ENCODE results near the gene COL24A1.
A peak's percentile ranks its signal among the peaks of the same experiment; 100 is the strongest.
"Not testable (repeated sequence)": the region's sequence is repeated elsewhere in the genome, so short reads cannot be mapped to it uniquely, and the experiment has no call there.

Gene COL24A1

DNA sequence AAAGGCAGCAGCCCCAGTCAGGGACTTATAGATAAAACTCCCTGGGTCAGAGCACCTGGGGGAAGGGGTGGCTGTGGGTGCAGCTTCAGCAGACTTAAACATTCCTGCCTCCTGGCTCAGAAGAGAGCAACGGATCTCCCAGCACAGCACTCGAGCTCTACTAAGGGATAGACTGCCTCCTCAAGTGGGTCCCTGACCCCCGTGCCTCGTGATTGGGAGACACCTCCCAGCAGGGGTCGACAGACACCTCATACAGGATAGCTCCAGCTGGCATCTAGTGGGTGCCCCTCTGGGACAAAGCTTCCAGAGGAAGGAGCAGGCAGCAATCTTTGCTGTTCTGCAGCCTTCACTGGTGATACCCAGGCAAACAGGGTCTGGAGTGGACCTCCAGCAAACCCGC is 84.1 kb downstream of the COL24A1 start:
- DNase-seq: not testable (repeated sequence)

GRCh38 chr1:86071870-86072269 is 84.7 kb downstream of the COL24A1 start:
- DNase-seq: not testable (repeated sequence)

GRCh38 chr1:86069757-86070145 is 86.8 kb downstream of the COL24A1 start:
- DNase-seq: peak; percentile 48

DNA sequence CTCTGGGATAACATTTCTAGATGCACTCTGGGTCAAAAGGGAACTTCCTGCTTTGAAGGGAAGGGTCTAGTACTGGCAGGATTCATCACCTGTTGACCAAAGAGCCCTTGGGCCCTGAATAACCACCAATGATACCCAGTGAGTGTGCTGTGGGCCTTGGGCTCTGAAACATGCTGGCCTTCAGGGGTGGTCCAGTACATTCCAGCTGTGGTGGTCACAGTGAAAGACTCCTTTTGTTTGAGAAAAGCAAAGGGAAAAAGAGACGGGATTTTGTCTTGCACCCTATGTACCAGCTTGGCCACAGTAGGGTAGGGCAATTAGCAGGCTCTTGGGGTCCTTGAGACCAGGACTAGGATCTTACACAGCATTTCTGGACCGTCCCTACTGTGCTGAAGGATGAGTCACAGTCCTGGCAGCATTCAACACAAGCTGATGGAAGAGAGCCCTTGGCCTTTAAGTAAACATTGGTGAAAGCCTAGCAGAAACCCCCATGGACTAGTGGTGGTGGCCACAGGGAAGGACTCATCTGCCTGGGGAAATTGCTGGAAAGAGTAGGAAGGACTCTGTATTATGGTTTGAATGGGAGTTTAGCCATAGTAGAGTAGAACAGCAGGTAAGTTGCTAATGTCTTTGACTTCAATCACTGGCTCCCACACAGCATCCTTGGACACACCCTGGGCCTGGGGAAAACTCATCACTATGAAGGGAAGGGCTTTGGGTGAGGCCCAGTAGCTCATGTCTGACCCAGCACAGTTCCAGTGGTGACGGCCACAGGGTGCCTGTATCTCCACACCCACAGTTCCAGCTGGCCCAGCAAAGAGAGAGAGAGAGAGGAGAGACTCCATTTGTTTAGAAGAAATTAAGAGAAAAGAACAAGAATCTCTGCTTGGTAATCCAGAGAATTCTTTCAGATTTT is 87.5 kb downstream of the COL24A1 start:
- DNase-seq: peak; percentile 90

- peak; percentile 70 for DNase-seq
Measured at GRCh38 chr1:86068271-86068721, 88.3 kb downstream of the COL24A1 start.

DNA sequence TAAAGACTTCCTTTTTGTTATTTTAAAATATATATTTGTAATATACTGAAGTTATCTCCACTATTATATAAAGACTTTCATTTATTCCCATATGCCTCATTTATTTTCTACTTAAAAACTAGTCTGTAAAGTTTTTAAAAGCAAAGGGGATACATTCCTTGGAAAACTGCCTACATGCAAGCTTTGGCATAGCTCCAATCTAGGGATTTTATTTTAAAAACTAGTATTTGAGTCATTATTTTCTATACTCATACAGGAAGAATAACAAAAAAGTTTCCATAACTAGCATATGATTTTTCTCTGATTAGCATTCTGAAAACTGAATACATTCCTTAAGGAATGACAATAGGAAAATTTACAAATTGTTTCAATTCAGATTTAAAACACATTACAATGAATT is 88.9 kb downstream of the COL24A1 start:
- DNase-seq: peak; percentile 85

DNA sequence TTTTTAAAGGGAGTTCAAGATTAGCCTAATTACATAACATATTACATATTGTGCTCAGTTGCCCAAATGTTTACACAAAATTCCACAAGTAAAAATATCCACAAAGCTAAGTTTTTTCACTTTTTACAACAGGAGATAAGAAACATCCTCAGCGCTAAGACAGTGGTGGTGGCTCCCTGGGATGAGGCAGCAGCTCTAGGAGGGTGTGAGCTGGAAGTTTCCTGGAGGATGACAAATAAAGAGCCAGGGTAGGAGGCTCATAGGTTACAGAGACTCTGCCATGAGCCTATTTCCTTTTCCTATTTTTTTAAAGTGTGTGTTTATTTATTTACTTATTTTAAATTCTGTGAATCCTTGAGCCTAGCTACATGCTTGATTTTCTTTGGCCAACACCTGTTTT is 91.7 kb downstream of the COL24A1 start:
- DNase-seq: peak; percentile 17

DNA sequence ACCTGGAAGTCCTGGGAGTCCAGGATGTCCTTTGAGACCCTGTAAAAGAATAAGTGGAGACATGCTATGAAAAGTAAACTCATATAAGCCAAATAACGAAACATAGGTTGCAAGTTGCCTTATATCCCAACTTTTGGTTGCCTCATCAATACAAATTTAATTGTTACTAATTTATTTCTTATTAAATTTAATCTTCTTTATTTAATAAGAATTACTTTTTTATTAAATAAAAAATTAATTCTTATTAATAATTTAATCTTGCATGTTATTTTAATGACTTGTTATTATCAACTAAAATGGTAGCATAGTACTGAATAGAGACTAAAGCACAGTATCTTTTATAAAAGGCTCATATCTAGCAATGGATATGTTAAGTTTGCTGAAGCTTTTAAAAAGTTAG is 92.9 kb downstream of the COL24A1 start:
- no peak for DNase-seq

- peak; percentile 42 for DNase-seq
Measured at GRCh38 chr1:86062453-86062852, 94.1 kb downstream of the COL24A1 start.

- peak; percentile 47 for DNase-seq
Measured at GRCh38 chr1:86061551-86061990, 95.0 kb downstream of the COL24A1 start.

- DNase-seq: no peak
Measured at GRCh38 chr1:86054396-86054795, 102.2 kb downstream of the COL24A1 start.

- peak; percentile 30 for DNase-seq
Measured at GRCh38 chr1:86052948-86053698, 103.4 kb downstream of the COL24A1 start.

- no peak for DNase-seq
Measured at GRCh38 chr1:86035101-86035500, 121.5 kb downstream of the COL24A1 start.

DNA sequence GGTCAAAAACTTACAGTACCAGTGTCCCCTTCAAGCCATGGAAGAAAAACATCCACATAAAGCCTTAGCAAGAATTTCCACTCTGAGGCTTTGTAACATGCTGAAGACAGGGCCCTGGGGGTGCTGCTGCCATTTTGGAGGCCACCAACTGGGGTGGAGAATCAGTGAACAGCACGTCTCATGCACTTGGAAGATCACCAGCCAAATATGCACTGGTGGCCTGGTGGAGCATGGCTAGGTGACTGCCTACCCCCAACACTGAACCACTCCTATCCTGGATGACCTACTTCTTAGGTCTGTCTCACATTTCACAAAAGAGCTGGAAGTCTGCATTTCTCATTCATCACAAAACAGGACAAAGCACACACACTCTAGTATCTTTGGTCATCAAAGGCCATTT is 126.4 kb downstream of the COL24A1 start:
- DNase-seq: no peak

DNA sequence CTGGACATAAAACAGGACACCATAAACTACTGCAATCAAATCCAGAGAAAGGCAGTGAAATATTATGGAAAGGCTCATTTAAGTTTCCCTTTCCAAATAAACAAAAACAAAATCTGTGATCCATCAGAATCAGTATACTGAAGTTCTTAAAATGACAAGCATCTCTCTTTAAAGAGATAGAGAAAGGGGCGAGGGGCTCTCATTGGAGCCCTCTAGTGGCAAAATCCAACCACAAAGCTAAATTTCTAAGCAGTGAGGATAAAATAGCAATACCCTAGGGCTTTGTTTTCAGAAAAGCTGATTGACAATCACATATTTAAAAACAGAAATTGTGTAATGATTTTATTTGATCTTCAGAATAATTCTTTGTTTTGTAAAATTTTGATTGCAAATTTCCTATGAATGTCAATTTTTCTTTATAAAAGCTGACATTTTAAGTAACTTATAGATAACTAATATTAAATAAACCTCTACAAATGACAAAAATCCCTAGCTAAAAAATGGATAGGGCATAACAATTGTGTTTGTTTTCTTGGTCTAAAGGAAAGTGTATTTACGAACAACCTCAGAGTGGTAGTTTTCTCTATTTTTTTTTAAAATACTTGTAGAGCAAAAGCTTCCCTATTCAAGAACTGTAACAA is 138.2 kb downstream of the COL24A1 start:
- DNase-seq: peak; percentile 43

GRCh38 chr1:86016076-86016759 is 140.4 kb downstream of the COL24A1 start:
- peak; percentile 39 for DNase-seq

- no peak for DNase-seq
Measured at GRCh38 chr1:86015375-86015774, 141.2 kb downstream of the COL24A1 start.

GRCh38 chr1:86000601-86001000 is 156.0 kb downstream of the COL24A1 start:
- DNase-seq: no peak

DNA sequence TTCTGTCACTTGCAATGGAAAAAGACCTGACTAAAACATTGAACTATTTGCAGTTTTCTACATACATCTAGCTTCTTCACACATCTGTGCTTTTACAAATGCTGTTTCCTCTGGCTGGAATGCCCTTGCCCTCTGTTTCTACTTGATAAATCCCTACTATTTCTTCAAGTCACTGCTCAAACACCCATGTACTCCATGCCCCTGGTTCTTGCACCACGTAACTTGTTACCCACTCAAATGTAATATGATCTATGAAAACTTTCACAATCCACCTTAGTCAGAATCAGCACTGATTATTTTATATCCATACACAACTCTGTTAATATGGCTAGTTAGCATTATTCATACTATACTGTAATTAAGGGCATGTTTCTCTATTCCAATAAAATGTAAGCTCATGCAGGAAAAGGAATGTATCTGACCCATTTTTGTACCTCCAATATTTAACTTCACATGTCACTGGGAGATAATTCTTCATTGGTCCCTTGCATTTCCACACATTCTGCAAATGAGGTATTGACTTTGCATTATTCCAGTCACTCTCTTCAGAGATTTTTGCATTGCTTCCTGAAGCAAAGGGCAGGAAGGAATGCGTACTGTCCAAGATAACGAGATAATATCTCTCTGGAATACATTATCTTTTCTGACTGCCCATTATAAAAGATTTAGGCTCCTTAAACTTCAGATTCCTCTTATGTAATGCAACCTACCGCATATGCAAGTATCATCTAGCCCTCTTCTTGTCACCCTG is 158.3 kb downstream of the COL24A1 start:
- DNase-seq: no peak

- DNase-seq: peak; percentile 82
Measured at GRCh38 chr1:85992791-85993190, 163.8 kb downstream of the COL24A1 start.

DNA sequence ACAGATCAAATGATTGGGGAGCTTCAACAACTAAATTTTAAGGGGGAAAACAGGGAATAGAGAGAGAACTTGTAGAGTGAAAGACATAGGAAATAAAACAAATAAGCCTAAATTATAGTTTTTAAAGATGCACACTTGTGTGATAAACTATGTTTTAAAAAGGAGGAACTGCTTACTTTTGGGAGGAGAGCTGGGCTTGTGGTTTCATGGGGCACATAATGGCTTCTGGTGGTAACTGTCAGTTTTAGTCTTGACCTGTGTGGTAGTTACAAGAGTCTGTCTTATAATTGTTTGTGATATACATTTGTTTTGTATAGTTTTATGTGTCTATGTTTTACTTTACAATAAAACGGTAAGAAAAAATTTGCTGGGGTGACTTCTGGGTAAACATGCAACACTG is 165.3 kb downstream of the COL24A1 start:
- DNase-seq: no peak

DNA sequence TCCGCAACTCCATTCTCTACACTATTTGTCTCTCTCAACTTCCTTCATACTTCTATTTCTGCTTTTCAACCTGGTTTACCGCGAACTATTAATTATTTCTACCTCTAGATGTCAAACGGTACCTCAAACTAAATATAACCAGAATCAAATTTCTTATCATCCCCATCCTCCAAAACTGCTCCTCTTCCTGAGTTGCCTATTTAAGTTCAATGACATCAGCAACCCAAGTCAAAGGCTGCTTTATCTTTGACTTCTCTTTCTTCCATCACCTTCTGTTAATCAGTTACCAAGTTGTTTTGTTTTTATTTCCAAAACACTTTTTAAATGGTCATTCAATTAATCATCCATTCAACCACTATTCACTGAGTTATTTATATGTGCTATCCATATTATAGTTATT is 171.9 kb downstream of the COL24A1 start:
- no peak for DNase-seq
